Neural progenitor cell (in vitro differentiated cells): ENCODE measurements around the gene SALL1.

Experiments
- EZH2 ChIP-seq: fragments of 200-600 bp; sonication (generic); IDR thresholded peaks from 2 replicates; pipeline ENCODE4 v1.6.1; 2017; ENCODE audit warnings: antibody characterized with exemption, mild to moderate bottlenecking, moderate library complexity
- TF ChIP-seq, protein P1 (sequence below): fragments of 200-600 bp; sonication (generic); IDR thresholded peaks from 2 replicates; pipeline ENCODE4 v1.5.1; 2017; ENCODE audit warnings: antibody characterized with exemption, mild to moderate bottlenecking

- TF ChIP-seq, protein P1, sequence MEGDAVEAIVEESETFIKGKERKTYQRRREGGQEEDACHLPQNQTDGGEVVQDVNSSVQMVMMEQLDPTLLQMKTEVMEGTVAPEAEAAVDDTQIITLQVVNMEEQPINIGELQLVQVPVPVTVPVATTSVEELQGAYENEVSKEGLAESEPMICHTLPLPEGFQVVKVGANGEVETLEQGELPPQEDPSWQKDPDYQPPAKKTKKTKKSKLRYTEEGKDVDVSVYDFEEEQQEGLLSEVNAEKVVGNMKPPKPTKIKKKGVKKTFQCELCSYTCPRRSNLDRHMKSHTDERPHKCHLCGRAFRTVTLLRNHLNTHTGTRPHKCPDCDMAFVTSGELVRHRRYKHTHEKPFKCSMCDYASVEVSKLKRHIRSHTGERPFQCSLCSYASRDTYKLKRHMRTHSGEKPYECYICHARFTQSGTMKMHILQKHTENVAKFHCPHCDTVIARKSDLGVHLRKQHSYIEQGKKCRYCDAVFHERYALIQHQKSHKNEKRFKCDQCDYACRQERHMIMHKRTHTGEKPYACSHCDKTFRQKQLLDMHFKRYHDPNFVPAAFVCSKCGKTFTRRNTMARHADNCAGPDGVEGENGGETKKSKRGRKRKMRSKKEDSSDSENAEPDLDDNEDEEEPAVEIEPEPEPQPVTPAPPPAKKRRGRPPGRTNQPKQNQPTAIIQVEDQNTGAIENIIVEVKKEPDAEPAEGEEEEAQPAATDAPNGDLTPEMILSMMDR: no peak
- no peak for TF ChIP-seq EZH2
Observed at GRCh38 chr16:51144203-51144602, 6.9 kb downstream of the SALL1 start.
